ENCODE data around the gene MYO16. TPM values are rescaled to one million over a fixed set of nuclear protein-coding genes. Genes with fewer than 3 reads are reported as not detected.

The MYO16 gene
- total and polyA plus RNA-seq, 3 experiments from 2014 or later = 0.15 to 0.38 TPM; not detected in 1

- no peaks in the 10 kb centered on the region for H3K27me3 ChIP-seq (ENCODE audit: insufficient read depth, low read length, poor library complexity, severe bottlenecking)
- no peaks in the 10 kb centered on the region for H3K27me3 Mint-ChIP-seq
- ChIA-PET POLR2A (no interaction called here), CTCF (no interaction called here)
- no peaks in the 10 kb centered on the region for H3K36me3 Mint-ChIP-seq
- H3K4me1 ChIP-seq (ENCODE audit: insufficient read depth, low read length) = no peaks in the 10 kb centered on the region
- H3K27ac Mint-ChIP-seq = no peak overlapping the region
- DNase-seq = no peak
- H3K4me1 Mint-ChIP-seq = no peaks in the 10 kb centered on the region
- no peak overlapping the region for H3K4me3 Mint-ChIP-seq
- no peaks in the 10 kb centered on the region for H3K9me3 ChIP-seq (ENCODE audit: low read length)
- peaks cover 0 to 9% (median 4%) of the 10 kb centered on the region in 5 donors for H3K9me3 Mint-ChIP-seq
- H3K36me3 ChIP-seq (ENCODE audit: insufficient read depth, low read length) = no peaks in the 10 kb centered on the region
- H3K27ac ChIP-seq (ENCODE audit: low read depth, low read length) = no peak overlapping the region
- H3K4me3 ChIP-seq (ENCODE audit: low read length) = no peak overlapping the region
Observed at GRCh38 chr13:109012115-109012514, 382.7 kb downstream of the MYO16 start.

GRCh38 chr13:109021558-109021957, 392.1 kb downstream of the MYO16 start:
- Histone ChIP-seq H3K36me3 (ENCODE audit: insufficient read depth, low read length) (no peaks in the 10 kb centered on the region), H3K4me3 (ENCODE audit: low read length) (no peak overlapping the region), H3K27ac (ENCODE audit: low read depth, low read length) (no peak overlapping the region), H3K27me3 (ENCODE audit: insufficient read depth, low read length, poor library complexity, severe bottlenecking) (no peaks in the 10 kb centered on the region), H3K9me3 (ENCODE audit: low read length) (no peaks in the 10 kb centered on the region), H3K4me1 (ENCODE audit: insufficient read depth, low read length) (no peaks in the 10 kb centered on the region)
- POLR2A ChIA-PET = no interaction called here
- no peaks in the 10 kb centered on the region for H3K4me1 Mint-ChIP-seq
- H3K27ac Mint-ChIP-seq = no peak overlapping the region
- H3K27me3 Mint-ChIP-seq = no peaks in the 10 kb centered on the region
- H3K36me3 Mint-ChIP-seq = no peaks in the 10 kb centered on the region
- H3K4me3 Mint-ChIP-seq = no peak overlapping the region
- CTCF ChIA-PET = no interaction called here
- DNase-seq = no peak
- H3K9me3 Mint-ChIP-seq = peaks cover 0 to 3% (median 2%) of the 10 kb centered on the region in 5 donors

DNA sequence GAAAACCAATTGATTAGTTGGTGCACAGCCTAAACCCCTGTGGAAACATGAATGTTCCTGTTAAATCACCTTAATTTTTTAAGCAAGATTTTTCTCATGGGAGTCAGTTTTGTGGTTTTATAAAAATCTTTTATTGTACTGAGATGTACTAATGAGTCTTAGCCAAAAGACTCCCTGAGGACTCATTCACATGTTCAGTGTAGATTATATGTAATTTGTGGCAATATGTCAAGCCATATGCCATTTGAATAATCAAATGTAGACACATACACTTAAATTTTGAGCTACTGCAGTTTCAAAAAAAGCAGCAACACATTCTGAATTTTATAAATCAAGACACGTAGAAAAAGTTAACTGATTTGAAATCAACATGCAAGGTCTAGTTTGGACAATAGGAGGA, 395.2 kb downstream of the MYO16 start:
- H3K4me3 ChIP-seq (ENCODE audit: low read length) = no peak overlapping the region
- H3K27ac ChIP-seq (ENCODE audit: low read depth, low read length) = no peak overlapping the region
- Mint-ChIP-seq H3K4me3 (no peak overlapping the region), H3K27ac (no peak overlapping the region), H3K4me1 (no peaks in the 10 kb centered on the region), H3K9me3 (no peaks in the 10 kb centered on the region), H3K36me3 (no peaks in the 10 kb centered on the region), H3K27me3 (peaks cover 0 to 2% of the 10 kb centered on the region in 2 donors)
- CTCF ChIA-PET = no interaction called here
- H3K27me3 ChIP-seq (ENCODE audit: insufficient read depth, low read length, poor library complexity, severe bottlenecking) = no peaks in the 10 kb centered on the region
- DNase-seq = no peak
- H3K36me3 ChIP-seq (ENCODE audit: insufficient read depth, low read length) = no peaks in the 10 kb centered on the region
- POLR2A ChIA-PET = no interaction called here
- H3K9me3 ChIP-seq (ENCODE audit: low read length) = no peaks in the 10 kb centered on the region
- no peaks in the 10 kb centered on the region for H3K4me1 ChIP-seq (ENCODE audit: insufficient read depth, low read length)

DNA sequence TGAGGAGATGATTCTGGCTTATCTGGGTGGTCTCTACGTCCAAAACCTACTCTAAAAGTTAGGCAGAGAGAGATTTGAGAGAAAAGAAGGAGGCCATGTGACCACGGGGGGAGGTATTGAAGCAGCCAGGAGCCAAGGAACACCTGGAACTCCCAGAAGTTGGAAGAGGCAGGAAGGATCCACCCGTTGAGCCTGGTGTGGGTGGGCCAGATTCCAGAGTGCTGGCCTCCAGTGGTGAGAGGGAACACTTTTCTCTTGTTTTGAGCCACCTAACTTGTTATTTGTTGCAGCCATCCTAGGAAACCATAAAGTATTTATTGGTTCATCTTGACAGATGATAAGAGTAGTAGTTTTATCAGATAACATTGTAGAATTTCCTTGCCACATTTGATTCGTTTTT, 396.9 kb downstream of the MYO16 start:
- Histone ChIP-seq H3K36me3 (ENCODE audit: insufficient read depth, low read length) (no peaks in the 10 kb centered on the region), H3K27me3 (ENCODE audit: insufficient read depth, low read length, poor library complexity, severe bottlenecking) (no peaks in the 10 kb centered on the region), H3K4me3 (ENCODE audit: low read length) (no peak overlapping the region), H3K9me3 (ENCODE audit: low read length) (no peaks in the 10 kb centered on the region), H3K4me1 (ENCODE audit: insufficient read depth, low read length) (no peaks in the 10 kb centered on the region), H3K27ac (ENCODE audit: low read depth, low read length) (no peak overlapping the region)
- no peaks in the 10 kb centered on the region for H3K36me3 Mint-ChIP-seq
- no peak for DNase-seq
- POLR2A ChIA-PET = no interaction called here
- H3K9me3 Mint-ChIP-seq = peaks cover 0 to 2% (median 0%) of the 10 kb centered on the region in 5 donors
- CTCF ChIA-PET = no interaction called here
- no peak overlapping the region for H3K27ac Mint-ChIP-seq
- no peak overlapping the region for H3K4me3 Mint-ChIP-seq
- no peaks in the 10 kb centered on the region for H3K4me1 Mint-ChIP-seq
- peaks cover 0 to 2% of the 10 kb centered on the region in 2 donors for H3K27me3 Mint-ChIP-seq

DNA sequence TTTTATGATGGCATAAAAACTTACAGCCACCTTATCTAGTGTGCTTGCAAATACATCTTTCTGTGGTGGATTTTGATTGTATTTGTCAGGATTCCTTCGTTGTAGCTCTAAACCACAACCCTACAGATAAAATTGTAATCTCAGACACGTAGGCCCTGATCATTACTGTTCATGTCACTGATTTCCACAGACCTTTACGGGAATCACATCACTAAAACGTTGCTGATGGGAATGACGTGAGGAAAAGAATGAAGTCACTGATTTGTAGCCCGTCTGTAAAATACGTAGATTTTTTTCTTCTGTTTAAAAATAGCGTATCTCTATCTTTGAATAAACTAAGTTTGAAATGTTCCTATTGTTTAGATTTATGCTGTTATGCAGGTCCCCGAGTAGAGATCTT, 399.2 kb downstream of the MYO16 start:
- no peaks in the 10 kb centered on the region for H3K4me1 ChIP-seq (ENCODE audit: insufficient read depth, low read length)
- Mint-ChIP-seq H3K36me3 (no peaks in the 10 kb centered on the region), H3K27ac (no peak overlapping the region), H3K4me1 (no peaks in the 10 kb centered on the region), H3K9me3 (peaks cover 0 to 2% (median 0%) of the 10 kb centered on the region in 5 donors), H3K4me3 (no peak overlapping the region), H3K27me3 (peaks cover 0 to 3% of the 10 kb centered on the region in 2 donors)
- H3K36me3 ChIP-seq (ENCODE audit: insufficient read depth, low read length) = no peaks in the 10 kb centered on the region
- no peak for DNase-seq
- H3K27me3 ChIP-seq (ENCODE audit: insufficient read depth, low read length, poor library complexity, severe bottlenecking) = no peaks in the 10 kb centered on the region
- no peak overlapping the region for H3K4me3 ChIP-seq (ENCODE audit: low read length)
- ChIA-PET POLR2A (no interaction called here), CTCF (no interaction called here)
- H3K9me3 ChIP-seq (ENCODE audit: low read length) = no peaks in the 10 kb centered on the region
- no peak overlapping the region for H3K27ac ChIP-seq (ENCODE audit: low read depth, low read length)

GRCh38 chr13:109033090-109033489, 403.7 kb downstream of the MYO16 start:
- H3K4me3 ChIP-seq (ENCODE audit: low read length) = no peak overlapping the region
- no peaks in the 10 kb centered on the region for H3K36me3 ChIP-seq (ENCODE audit: insufficient read depth, low read length)
- Mint-ChIP-seq H3K4me3 (no peak overlapping the region), H3K27ac (no peak overlapping the region), H3K4me1 (no peaks in the 10 kb centered on the region), H3K9me3 (peaks cover 0 to 2% (median 0%) of the 10 kb centered on the region in 5 donors), H3K27me3 (peaks cover 0 to 2% of the 10 kb centered on the region in 2 donors), H3K36me3 (no peaks in the 10 kb centered on the region)
- no peaks in the 10 kb centered on the region for H3K4me1 ChIP-seq (ENCODE audit: insufficient read depth, low read length)
- ChIA-PET POLR2A (no interaction called here), CTCF (no interaction called here)
- no peaks in the 10 kb centered on the region for H3K27me3 ChIP-seq (ENCODE audit: insufficient read depth, low read length, poor library complexity, severe bottlenecking)
- DNase-seq = no peak
- no peaks in the 10 kb centered on the region for H3K9me3 ChIP-seq (ENCODE audit: low read length)
- H3K27ac ChIP-seq (ENCODE audit: low read depth, low read length) = no peak overlapping the region

GRCh38 chr13:109036078-109036780, 406.8 kb downstream of the MYO16 start:
- Histone ChIP-seq H3K27me3 (ENCODE audit: insufficient read depth, low read length, poor library complexity, severe bottlenecking) (no peaks in the 10 kb centered on the region), H3K9me3 (ENCODE audit: low read length) (no peaks in the 10 kb centered on the region), H3K27ac (ENCODE audit: low read depth, low read length) (no peak overlapping the region), H3K4me1 (ENCODE audit: insufficient read depth, low read length) (no peaks in the 10 kb centered on the region), H3K4me3 (ENCODE audit: low read length) (no peak overlapping the region), H3K36me3 (ENCODE audit: insufficient read depth, low read length) (no peaks in the 10 kb centered on the region)
- H3K36me3 Mint-ChIP-seq = no peaks in the 10 kb centered on the region
- peaks cover 0 to 2% of the 10 kb centered on the region in 2 donors for H3K27me3 Mint-ChIP-seq
- no peak overlapping the region for H3K4me3 Mint-ChIP-seq
- ChIA-PET CTCF (no interaction called here), POLR2A (no interaction called here)
- no peak overlapping the region for H3K27ac Mint-ChIP-seq
- no peaks in the 10 kb centered on the region for H3K9me3 Mint-ChIP-seq
- H3K4me1 Mint-ChIP-seq = no peaks in the 10 kb centered on the region
- DNase-seq = no peak

DNA sequence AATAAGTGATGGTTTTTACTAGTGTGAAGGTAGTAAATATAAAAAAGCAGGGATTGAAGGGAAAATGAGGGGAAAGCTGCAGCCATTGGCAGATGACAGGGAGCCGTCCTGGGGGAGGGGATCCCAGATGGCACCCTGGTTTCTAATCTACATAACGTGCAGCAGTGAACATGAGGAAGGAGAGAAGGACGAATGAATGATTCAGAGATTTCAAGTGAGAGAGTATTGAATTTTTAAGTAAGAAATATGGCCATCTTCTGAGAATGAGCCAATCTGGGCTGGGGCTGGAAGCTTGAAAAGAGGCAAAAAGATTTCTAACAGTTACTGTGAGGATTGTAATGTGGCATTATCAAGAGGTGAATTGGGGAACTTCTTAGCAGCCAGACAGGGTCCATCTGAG, 414.2 kb downstream of the MYO16 start:
- H3K4me1 ChIP-seq (ENCODE audit: insufficient read depth, low read length) = no peaks in the 10 kb centered on the region
- H3K27me3 ChIP-seq (ENCODE audit: insufficient read depth, low read length, poor library complexity, severe bottlenecking) = no peaks in the 10 kb centered on the region
- Mint-ChIP-seq H3K36me3 (no peaks in the 10 kb centered on the region), H3K27me3 (no peaks in the 10 kb centered on the region), H3K27ac (no peak overlapping the region), H3K9me3 (peaks cover 0 to 2% (median 0%) of the 10 kb centered on the region in 5 donors), H3K4me1 (no peaks in the 10 kb centered on the region), H3K4me3 (no peak overlapping the region)
- no peak for DNase-seq
- no peak overlapping the region for H3K27ac ChIP-seq (ENCODE audit: low read depth, low read length)
- no peak overlapping the region for H3K4me3 ChIP-seq (ENCODE audit: low read length)
- H3K36me3 ChIP-seq (ENCODE audit: insufficient read depth, low read length) = no peaks in the 10 kb centered on the region
- no peaks in the 10 kb centered on the region for H3K9me3 ChIP-seq (ENCODE audit: low read length)
- ChIA-PET POLR2A (no interaction called here), CTCF (no interaction called here)

Measured in CD8-positive, alpha-beta memory T cell (primary cell).